GM12878 (cell line): ENCODE data around the gene VPS45. TPM values are rescaled to one million over a fixed set of nuclear protein-coding genes. Genes with fewer than 3 reads are reported as not detected.

Experiments used
- ATAC-seq: fragments of 200-7000 bp; cut with Tn5 transposase; 3 replicates; pipeline ENCODE4 v1.9.1; 2020; ENCODE audit warnings: mild to moderate bottlenecking, moderate library complexity
- BruUV-seq: library from RNA; stranded (reverse); fragments of 400-500 nt; replicated peaks from 2 replicates; lab custom pipeline; 2021; lab: Mats Ljungman, UMichigan
- CTCF ChIA-PET: fragments of 300-600 bp; sonication (Branson Sonifier 250); formaldehyde crosslinking; extraction: SDS; loops from one replicate; lab custom pipeline; 2021; ENCODE audit warnings: inconsistent platforms; lab: Yijun Ruan, JAX
- POLR2A ChIA-PET: fragments of 350-600 bp; formaldehyde crosslinking; extraction: SDS; loops from one replicate; lab custom pipeline; 2021; ENCODE audit warnings: inconsistent platforms; lab: Charles Lee
- RAD21 ChIA-PET: fragments of 300-600 bp; sonication (Branson Sonifier 250); formaldehyde crosslinking; loops from one replicate; lab custom pipeline; 2023; ENCODE audit warnings: antibody characterized with exemption; ENCODE audit not compliant: unreplicated experiment; lab: Charles Lee
- SMC1A ChIA-PET: fragments of 300-600 bp; sonication (Branson Sonifier 250); formaldehyde crosslinking; loops from one replicate; lab custom pipeline; 2023; ENCODE audit not compliant: unreplicated experiment, uncharacterized antibody; lab: Charles Lee
- DNase-seq: peaks from one replicate; pipeline ENCODE4 v3.0.0-alpha.2; 2011; ENCODE audit warnings: low read depth, low spot score
- FAIRE-seq: peaks from 3 replicates; lab custom pipeline; 2011; peaks lifted over from hg19 to GRCh38; lab: Jason Lieb, UNC
- H2AFZ ChIP-seq: 2 replicates; pipeline ENCODE4 v1.6.0; 2011; ENCODE audit warnings: low read depth, low read length, control low read depth; ENCODE audit not compliant: control insufficient read depth
- H3K27ac ChIP-seq: 2 replicates; pipeline ENCODE4 v1.5.1; 2011; ENCODE audit warnings: control low read depth; ENCODE audit not compliant: control insufficient read depth, insufficient read depth
- H3K27me3 ChIP-seq, 2 experiments: replicated peaks in 1 of 2; 2 replicates each; pipeline versions ENCODE4 v1.6.0 to v1.6.1; 2011; ENCODE audit warnings: low read length in 1 of 2; ENCODE audit not compliant: control insufficient read depth in 2 of 2, insufficient read depth in 2 of 2
- H3K36me3 ChIP-seq, 2 experiments: 2 replicates each; pipeline ENCODE4 v1.5.1; 2011; ENCODE audit warnings: low read length in 1 of 2; ENCODE audit not compliant: control insufficient read depth in 2 of 2, insufficient read depth in 2 of 2
- H3K4me1 ChIP-seq: 2 replicates; pipeline ENCODE4 v1.6.1; 2011; ENCODE audit warnings: mild to moderate bottlenecking, low read length, moderate library complexity, mixed read lengths; ENCODE audit not compliant: control insufficient read depth, insufficient read depth
- H3K4me2 ChIP-seq: 2 replicates; pipeline ENCODE4 v1.6.0; 2011; ENCODE audit warnings: control low read depth; ENCODE audit not compliant: control insufficient read depth, insufficient read depth
- H3K4me3 ChIP-seq: fragments of 200-600 bp; sonication (generic); 2 replicates; pipeline ENCODE4 v1.5.1; 2016
- H3K79me2 ChIP-seq: 2 replicates; pipeline ENCODE4 v1.6.0; 2011; ENCODE audit warnings: low read length; ENCODE audit not compliant: control insufficient read depth, insufficient read depth
- H3K9ac ChIP-seq: 2 replicates; pipeline ENCODE4 v1.8.0; 2011; ENCODE audit warnings: low read length, control low read depth, mixed read lengths; ENCODE audit not compliant: control insufficient read depth, insufficient read depth
- H3K9me3 ChIP-seq: replicated peaks from 3 replicates; pipeline ENCODE4 v1.5.1; 2011; ENCODE audit warnings: mild to moderate bottlenecking, low read length; ENCODE audit not compliant: control insufficient read depth, insufficient read depth
- H4K20me1 ChIP-seq: 2 replicates; pipeline ENCODE4 v1.6.0; 2011; ENCODE audit not compliant: control insufficient read depth, insufficient read depth
- ASH2L ChIP-seq: fragments of 300-600, 200-600 bp; sonication (generic); IDR thresholded peaks from 2 replicates; pipeline ENCODE4 v1.6.1; 2017; ENCODE audit warnings: low read depth, mild to moderate bottlenecking, borderline replicate concordance
- BACH1 ChIP-seq: fragments of 450-650 bp; IDR thresholded peaks from 2 replicates; pipeline ENCODE4 v1.6.1; 2017; ENCODE audit warnings: mild to moderate bottlenecking, borderline replicate concordance
- BMI1 ChIP-seq: fragments of 450-650 bp; IDR thresholded peaks from 2 replicates; pipeline ENCODE4 v1.6.1; 2016; ENCODE audit warnings: mild to moderate bottlenecking, moderate library complexity, borderline replicate concordance
- HSF1 ChIP-seq: fragments of 150-350 bp; IDR thresholded peaks from 2 replicates; pipeline ENCODE4 v1.6.1; 2014; ENCODE audit warnings: mild to moderate bottlenecking, low read depth, low read length
- MEF2A ChIP-seq: IDR thresholded peaks from 2 replicates; pipeline ENCODE4 v1.6.1; 2011; ENCODE audit warnings: low read depth, mild to moderate bottlenecking, low read length, moderate library complexity; ENCODE audit not compliant: insufficient read depth
- RBBP5 ChIP-seq: fragments of 200-600 bp; sonication (generic); conservative IDR thresholded peaks from 2 replicates; pipeline ENCODE4 v1.6.1; 2016
- REST ChIP-seq: IDR thresholded peaks from 2 replicates; pipeline ENCODE4 v1.6.1; 2012; ENCODE audit warnings: mild to moderate bottlenecking, low read depth, low read length
- RUNX3 ChIP-seq: IDR thresholded peaks from 2 replicates; pipeline ENCODE4 v1.6.1; 2012; ENCODE audit warnings: low read length, inconsistent platforms
- SPI1 ChIP-seq: IDR thresholded peaks from 2 replicates; pipeline ENCODE4 v1.6.1; 2011; ENCODE audit warnings: low read depth, mild to moderate bottlenecking, low read length, moderate library complexity, borderline replicate concordance; ENCODE audit not compliant: insufficient read depth
- SREBF2 ChIP-seq: IDR thresholded peaks from 2 replicates; pipeline ENCODE4 v1.6.1; 2012; ENCODE audit warnings: mild to moderate bottlenecking, low read length
- ZNF217 ChIP-seq: fragments of 450-650 bp; IDR thresholded peaks from 2 replicates; pipeline ENCODE4 v1.6.1; 2017; ENCODE audit warnings: antibody characterized with exemption, mild to moderate bottlenecking
- in situ Hi-C: fragments of 300-500 bp; cut with MboI; formaldehyde crosslinking; loops from 9 replicates; pipeline ENCODE4 v1.14.3; 2018; ENCODE audit warnings: mixed read lengths
- intact Hi-C: fragments of 100-400 bp; cut with micrococcal nuclease; formaldehyde crosslinking; loops from one replicate; pipeline ENCODE4 v1.14.2; 2022; ENCODE audit not compliant: unreplicated experiment
- polyA plus RNA-seq, 11 experiments: library from polyadenylated mRNA; depleted of rRNA in 4 of 11; unstranded in 6 of 11; stranded (reverse) in 5 of 11; fragments of >200 nt; fragmentation: Nextera tagmentation in 4 of 11; fragmentation: Illumina TruSeq in 1 of 11; extraction: Ambion mirVana in 4 of 11; extraction: Trizol in 1 of 11; gene quantifications; 1 replicate in 1 of 11; 2 replicates in 10 of 11; pipeline versions ENCODE4 v1.2.1 to v1.2.3, GENCODE V29; 2011 to 2016; ENCODE audit warnings: inconsistent platforms in 2 of 11, missing spikeins in 2 of 11, low read depth in 1 of 11
- total RNA-seq, 4 experiments: library from RNA; depleted of rRNA in 3 of 4; stranded (reverse); fragments of >200 nt in 3 of 4; fragmentation: Illumina TruSeq in 1 of 4; extraction: Trizol in 1 of 4; gene quantifications; 2 replicates each; pipeline versions ENCODE4 v1.2.1 to v1.2.3, GENCODE V29; 2013 to 2021
- TF ChIP-seq, protein P1 (sequence below): fragments of 450-650 bp; formaldehyde crosslinking; IDR thresholded peaks from 2 replicates; pipeline ENCODE4 v1.5.0; 2022; ENCODE audit warnings: mild to moderate bottlenecking, missing genetic modification characterization
- TF ChIP-seq, protein P2 (sequence below): IDR thresholded peaks from 2 replicates; pipeline ENCODE4 v1.6.1; 2012; ENCODE audit warnings: low read depth, low read length, improper control_type of control experiment
- TF ChIP-seq, protein P3 (sequence below): fragments of 450-650 bp; IDR thresholded peaks from 2 replicates; pipeline ENCODE4 v1.6.1; 2016; ENCODE audit warnings: mild to moderate bottlenecking

Gene VPS45
- total and polyA plus RNA-seq, 10 of the 15 experiments (the other 5 are each of a cell fraction or from before 2014, with no cell fraction given), result 24.4 to 48.7 (median 34.5) TPM

GRCh38 chr1:150141452-150141851, 73.9 kb downstream of the VPS45 start:
- ATAC-seq (peak; percentile 31; the same call in 2 of the 3 replicates), DNase-seq (no peak), FAIRE-seq (no peak)
- Histone ChIP-seq H3K4me1 (peaks cover 12% of the 10 kb centered on the region), H3K79me2 (no peaks in the 10 kb centered on the region), H3K27ac (peak overlapping the region; percentile 1; the same call in 1 of the 2 replicates), H3K9ac (no peak overlapping the region), H3K9me3 (no peaks in the 10 kb centered on the region), H2AFZ (no peak overlapping the region), H3K4me2 (no peak overlapping the region), H3K27me3 (no peaks in the 10 kb centered on the region), H4K20me1 (no peaks in the 10 kb centered on the region), H3K36me3 (no peaks in the 10 kb centered on the region), H3K4me3 (no peak overlapping the region)
- SMC1A ChIA-PET, result interaction anchor here (1.0 to 2.0 kb wide), 8 partner anchors 9 to 51 kb away, joined by 3 to 6 read pairs (median 4); no protein-coding TSS in a partner anchor
- CTCF ChIA-PET, result interaction anchor here (0.7 to 2.4 kb wide), 11 partner anchors 9 to 115 kb away, joined by 3 to 10 read pairs (median 3); no protein-coding TSS in a partner anchor
- intact Hi-C loops (no loop called here), in situ Hi-C loops (no loop called here)
- no TSS peak for BruUV-seq
- POLR2A ChIA-PET, result interaction anchor here (0.8 to 1.0 kb wide), 4 partner anchors 8 to 66 kb away, joined by 3 to 4 read pairs (median 3); partner anchors contain the start of gene PLEKHO1
- RAD21 ChIA-PET, result interaction anchor here (0.8 to 1.1 kb wide), 4 partner anchors 17 to 68 kb away, joined by 3 to 5 read pairs (median 4); no protein-coding TSS in a partner anchor
- TF ChIP-seq, protein P1, sequence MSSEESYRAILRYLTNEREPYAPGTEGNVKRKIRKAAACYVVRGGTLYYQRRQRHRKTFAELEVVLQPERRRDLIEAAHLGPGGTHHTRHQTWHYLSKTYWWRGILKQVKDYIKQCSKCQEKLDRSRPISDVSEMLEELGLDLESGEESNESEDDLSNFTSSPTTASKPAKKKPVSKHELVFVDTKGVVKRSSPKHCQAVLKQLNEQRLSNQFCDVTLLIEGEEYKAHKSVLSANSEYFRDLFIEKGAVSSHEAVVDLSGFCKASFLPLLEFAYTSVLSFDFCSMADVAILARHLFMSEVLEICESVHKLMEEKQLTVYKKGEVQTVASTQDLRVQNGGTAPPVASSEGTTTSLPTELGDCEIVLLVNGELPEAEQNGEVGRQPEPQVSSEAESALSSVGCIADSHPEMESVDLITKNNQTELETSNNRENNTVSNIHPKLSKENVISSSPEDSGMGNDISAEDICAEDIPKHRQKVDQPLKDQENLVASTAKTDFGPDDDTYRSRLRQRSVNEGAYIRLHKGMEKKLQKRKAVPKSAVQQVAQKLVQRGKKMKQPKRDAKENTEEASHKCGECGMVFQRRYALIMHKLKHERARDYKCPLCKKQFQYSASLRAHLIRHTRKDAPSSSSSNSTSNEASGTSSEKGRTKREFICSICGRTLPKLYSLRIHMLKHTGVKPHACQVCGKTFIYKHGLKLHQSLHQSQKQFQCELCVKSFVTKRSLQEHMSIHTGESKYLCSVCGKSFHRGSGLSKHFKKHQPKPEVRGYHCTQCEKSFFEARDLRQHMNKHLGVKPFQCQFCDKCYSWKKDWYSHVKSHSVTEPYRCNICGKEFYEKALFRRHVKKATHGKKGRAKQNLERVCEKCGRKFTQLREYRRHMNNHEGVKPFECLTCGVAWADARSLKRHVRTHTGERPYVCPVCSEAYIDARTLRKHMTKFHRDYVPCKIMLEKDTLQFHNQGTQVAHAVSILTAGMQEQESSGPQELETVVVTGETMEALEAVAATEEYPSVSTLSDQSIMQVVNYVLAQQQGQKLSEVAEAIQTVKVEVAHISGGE (CRISPR knock-in tag), result no peak
- TF ChIP-seq SREBF2, result no peak
- TF ChIP-seq, protein P2, sequence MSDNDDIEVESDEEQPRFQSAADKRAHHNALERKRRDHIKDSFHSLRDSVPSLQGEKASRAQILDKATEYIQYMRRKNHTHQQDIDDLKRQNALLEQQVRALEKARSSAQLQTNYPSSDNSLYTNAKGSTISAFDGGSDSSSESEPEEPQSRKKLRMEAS, result no peak
- TF ChIP-seq ASH2L, result no peak
- peak; percentile 71; the same call in 1 of the 2 replicates for TF ChIP-seq MEF2A
- TF ChIP-seq REST, result no peak
- peak; percentile 63 for TF ChIP-seq SPI1
- no peak for TF ChIP-seq HSF1
- TF ChIP-seq BACH1, result no peak
- TF ChIP-seq, protein P3, sequence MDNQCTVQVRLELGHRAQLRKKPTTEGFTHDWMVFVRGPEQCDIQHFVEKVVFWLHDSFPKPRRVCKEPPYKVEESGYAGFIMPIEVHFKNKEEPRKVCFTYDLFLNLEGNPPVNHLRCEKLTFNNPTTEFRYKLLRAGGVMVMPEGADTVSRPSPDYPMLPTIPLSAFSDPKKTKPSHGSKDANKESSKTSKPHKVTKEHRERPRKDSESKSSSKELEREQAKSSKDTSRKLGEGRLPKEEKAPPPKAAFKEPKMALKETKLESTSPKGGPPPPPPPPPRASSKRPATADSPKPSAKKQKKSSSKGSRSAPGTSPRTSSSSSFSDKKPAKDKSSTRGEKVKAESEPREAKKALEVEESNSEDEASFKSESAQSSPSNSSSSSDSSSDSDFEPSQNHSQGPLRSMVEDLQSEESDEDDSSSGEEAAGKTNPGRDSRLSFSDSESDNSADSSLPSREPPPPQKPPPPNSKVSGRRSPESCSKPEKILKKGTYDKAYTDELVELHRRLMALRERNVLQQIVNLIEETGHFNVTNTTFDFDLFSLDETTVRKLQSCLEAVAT, result no peak
- no peak for TF ChIP-seq BMI1
- TF ChIP-seq ZNF217, result no peak
- peak; percentile 15; the same call in 1 of the 2 replicates for TF ChIP-seq RUNX3
- TF ChIP-seq RBBP5, result no peak
